Upper lobe of right lung (tissue), 1 donor: Measurements from ENCODE around the gene UTP4. TPM values are rescaled to one million over a fixed set of nuclear protein-coding genes. Genes with fewer than 3 reads are reported as not detected.

Experiments used
- ATAC-seq: fragments of 200-7000 bp; cut with Tn5 transposase; one replicate; pipeline ENCODE4 v1.9.1; 2020; ENCODE audit warnings: mild to moderate bottlenecking, moderate library complexity
- DNase-seq: peaks from one replicate; pipeline ENCODE4 v3.0.0-alpha.2; 2020
- H3K27ac ChIP-seq: fragments of 200-600 bp; one replicate; pipeline ENCODE4 v1.8.0; 2022
- H3K27me3 ChIP-seq: fragments of 200-600 bp; one replicate; pipeline ENCODE4 v1.8.0; 2022; ENCODE audit warnings: mild to moderate bottlenecking
- H3K36me3 ChIP-seq: fragments of 200-600 bp; one replicate; pipeline ENCODE4 v1.8.0; 2022
- H3K4me1 ChIP-seq: fragments of 200-600 bp; one replicate; pipeline ENCODE4 v1.8.0; 2022
- H3K4me3 ChIP-seq: fragments of 200-600 bp; one replicate; pipeline ENCODE4 v1.8.0; 2022; ENCODE audit warnings: mild to moderate bottlenecking
- H3K9me3 ChIP-seq: fragments of 200-600 bp; one replicate; pipeline ENCODE4 v1.8.0; 2022
- intact Hi-C: fragments of 100-400 bp; cut with DNase I; formaldehyde crosslinking; loops from one replicate; pipeline ENCODE4 v1.11.0; 2022
- total RNA-seq: library from RNA; stranded (reverse); fragmentation: NEBNext Ultra II Directional; extraction: Animal tissue kit (Norgen Biotek cat#: 25700); gene quantifications from one replicate; pipeline ENCODE4 v1.2.1, GENCODE V29; 2021
- TF ChIP-seq, protein P1 (sequence below): fragments of 200-600 bp; IDR thresholded peaks from one replicate; pipeline ENCODE4 v1.8.0; 2022; ENCODE audit warnings: antibody characterized with exemption
- donor health status: DM: no; HTN: yes; CAD: no; lungs with severe emphysema.

The UTP4 gene
- total RNA-seq, 1 donor from 2014 or later, result 36.5 TPM

DNA sequence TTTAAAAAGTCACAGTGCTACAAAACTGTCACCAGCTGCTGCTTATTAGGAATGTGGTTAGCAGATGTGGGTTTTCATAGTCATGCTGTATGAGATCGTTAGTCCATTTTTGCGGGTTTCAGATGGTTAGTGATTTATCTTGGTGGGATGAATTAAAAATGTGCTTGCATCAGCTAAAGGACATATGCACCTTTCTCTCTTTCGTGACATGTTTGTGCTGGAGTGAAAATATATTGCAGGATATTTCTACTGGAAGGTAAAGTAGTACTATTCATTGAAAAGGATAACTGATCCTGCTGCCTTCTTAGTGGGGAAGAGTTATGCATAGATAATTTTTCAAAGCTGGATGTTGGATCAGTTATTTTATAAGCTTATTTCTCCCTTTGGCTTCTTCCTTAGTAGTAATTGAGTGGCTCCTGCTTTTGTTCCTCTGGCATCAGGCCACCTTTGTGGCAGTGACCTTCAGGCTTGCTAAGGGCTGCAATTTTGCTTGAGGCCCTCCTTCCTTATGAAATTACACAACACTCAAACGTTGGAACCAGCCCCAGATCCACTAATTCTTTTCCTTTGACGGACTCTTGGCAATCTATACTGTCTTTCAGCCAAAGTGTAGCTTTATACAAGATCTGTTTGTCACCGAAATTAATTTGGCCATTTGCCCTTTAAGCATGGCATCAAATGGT lies 47.0 kb downstream of the UTP4 start:
- H3K27me3 ChIP-seq, result no peaks in the 10 kb centered on the region
- TF ChIP-seq, protein P1, sequence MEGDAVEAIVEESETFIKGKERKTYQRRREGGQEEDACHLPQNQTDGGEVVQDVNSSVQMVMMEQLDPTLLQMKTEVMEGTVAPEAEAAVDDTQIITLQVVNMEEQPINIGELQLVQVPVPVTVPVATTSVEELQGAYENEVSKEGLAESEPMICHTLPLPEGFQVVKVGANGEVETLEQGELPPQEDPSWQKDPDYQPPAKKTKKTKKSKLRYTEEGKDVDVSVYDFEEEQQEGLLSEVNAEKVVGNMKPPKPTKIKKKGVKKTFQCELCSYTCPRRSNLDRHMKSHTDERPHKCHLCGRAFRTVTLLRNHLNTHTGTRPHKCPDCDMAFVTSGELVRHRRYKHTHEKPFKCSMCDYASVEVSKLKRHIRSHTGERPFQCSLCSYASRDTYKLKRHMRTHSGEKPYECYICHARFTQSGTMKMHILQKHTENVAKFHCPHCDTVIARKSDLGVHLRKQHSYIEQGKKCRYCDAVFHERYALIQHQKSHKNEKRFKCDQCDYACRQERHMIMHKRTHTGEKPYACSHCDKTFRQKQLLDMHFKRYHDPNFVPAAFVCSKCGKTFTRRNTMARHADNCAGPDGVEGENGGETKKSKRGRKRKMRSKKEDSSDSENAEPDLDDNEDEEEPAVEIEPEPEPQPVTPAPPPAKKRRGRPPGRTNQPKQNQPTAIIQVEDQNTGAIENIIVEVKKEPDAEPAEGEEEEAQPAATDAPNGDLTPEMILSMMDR, result no peak
- H3K9me3 ChIP-seq, result no peaks in the 10 kb centered on the region
- no peak overlapping the region for H3K4me3 ChIP-seq
- no peaks in the 10 kb centered on the region for H3K36me3 ChIP-seq
- H3K27ac ChIP-seq, result peak overlapping the region; percentile 45
- H3K4me1 ChIP-seq, result peaks cover 14% of the 10 kb centered on the region
- ATAC-seq (peak; percentile 86), DNase-seq (no peak)
- intact Hi-C loops, result no loop called here

DNA sequence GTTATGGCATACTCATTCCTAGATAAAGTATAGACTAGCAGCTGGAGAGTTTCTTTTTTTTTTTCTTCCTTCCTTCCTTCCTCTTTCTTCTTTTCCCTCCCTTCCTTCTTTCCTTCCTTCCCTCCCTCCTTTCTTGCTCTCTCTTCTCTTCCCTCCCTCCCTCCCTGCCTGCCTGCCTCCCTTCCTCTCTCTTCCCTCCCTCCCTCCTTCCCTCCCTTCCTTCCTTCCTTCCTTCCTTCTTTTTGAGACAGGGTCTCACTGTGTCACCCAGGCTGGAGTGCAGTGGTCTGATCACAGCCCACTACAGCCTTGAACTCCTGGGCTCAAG lies 47.5 kb downstream of the UTP4 start:
- H3K36me3 ChIP-seq, result no peaks in the 10 kb centered on the region
- H3K4me3 ChIP-seq, result no peak overlapping the region
- H3K9me3 ChIP-seq, result no peaks in the 10 kb centered on the region
- H3K4me1 ChIP-seq, result peaks cover 12% of the 10 kb centered on the region
- ATAC-seq (no peak), DNase-seq (no peak)
- no peak overlapping the region for H3K27ac ChIP-seq
- no peaks in the 10 kb centered on the region for H3K27me3 ChIP-seq
- TF ChIP-seq, protein P1, result no peak
- intact Hi-C loops, result no loop called here

DNA sequence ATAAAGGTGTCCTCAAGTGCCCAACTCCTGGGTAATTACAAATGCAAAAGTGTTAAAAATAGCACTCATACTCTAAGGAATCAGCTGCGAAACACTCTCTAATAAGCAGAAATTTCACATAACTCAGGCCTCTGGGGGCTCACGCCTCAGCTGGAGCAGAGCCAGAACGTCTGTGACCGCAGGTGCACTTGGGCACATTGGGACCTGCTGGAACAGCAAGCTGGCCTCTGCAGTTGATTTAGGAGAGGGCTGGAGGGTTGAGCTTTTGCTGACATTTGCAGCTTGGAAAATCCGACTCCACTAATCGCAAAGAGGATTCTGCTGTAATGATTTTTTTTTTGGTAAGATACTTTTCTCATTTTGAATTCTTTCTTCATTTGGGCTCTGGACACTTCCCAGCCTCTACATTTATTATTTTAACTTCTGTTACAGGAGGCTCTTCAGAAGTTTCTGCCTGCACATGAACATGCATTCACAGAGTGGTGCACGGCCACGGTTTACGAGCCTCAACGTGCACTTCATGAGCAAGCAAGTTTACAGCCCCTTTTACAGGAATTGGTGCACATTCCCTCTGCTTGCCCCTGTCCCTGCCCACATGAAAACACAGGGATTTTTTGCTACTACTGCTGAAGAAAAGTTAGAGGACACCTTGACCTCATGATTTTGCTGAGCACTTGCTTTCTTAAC lies 50.4 kb downstream of the UTP4 start:
- no peaks in the 10 kb centered on the region for H3K27me3 ChIP-seq
- H3K9me3 ChIP-seq, result no peaks in the 10 kb centered on the region
- intact Hi-C loops, result no loop called here
- peaks cover 18% of the 10 kb centered on the region for H3K4me1 ChIP-seq
- no peak for ATAC-seq
- DNase-seq, result no peak
- H3K27ac ChIP-seq, result no peak overlapping the region
- H3K36me3 ChIP-seq, result no peaks in the 10 kb centered on the region
- TF ChIP-seq, protein P1, result no peak
- no peak overlapping the region for H3K4me3 ChIP-seq

DNA sequence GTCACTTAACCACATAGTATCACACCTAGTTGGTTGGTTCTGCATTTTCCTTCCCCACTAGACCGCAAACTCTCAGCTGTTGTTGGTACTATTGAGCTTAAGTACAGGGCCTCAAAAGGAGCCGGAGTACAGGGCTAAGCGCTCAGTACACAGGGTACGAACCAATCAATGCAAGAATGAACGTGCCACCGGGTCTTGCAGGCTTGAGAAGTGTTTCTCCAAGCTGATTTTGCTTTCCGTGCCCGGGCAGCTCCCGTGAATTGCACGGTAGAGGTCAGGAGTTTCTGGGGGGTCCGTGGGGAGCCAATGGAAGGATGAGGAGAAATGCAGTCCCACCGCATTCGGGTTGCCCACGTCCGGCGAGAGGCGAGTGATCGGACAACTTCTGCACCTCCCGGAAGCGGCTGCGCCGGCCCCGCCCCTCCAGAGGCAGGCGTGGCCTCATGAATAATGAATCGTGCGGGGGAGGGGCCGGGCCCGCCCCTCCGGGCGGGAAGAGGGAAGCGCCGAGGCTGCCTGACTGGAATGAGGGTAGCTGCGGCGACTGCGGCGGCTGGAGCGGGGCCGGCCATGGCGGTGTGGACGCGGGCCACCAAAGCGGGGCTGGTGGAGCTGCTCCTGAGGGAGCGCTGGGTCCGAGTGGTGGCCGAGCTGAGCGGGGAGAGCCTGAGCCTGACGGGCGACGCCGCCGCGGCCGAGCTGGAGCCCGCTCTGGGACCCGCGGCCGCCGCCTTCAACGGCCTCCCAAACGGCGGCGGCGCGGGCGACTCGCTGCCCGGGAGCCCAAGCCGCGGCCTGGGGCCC lies 54.4 kb downstream of the UTP4 start, which contains the start of gene SNTB2:
SNTB2 (plus strand) TSS at position 523 of the 804 bp plus-strand sequence; CDS start at position 526, 3 bp downstream.
- intact Hi-C loops, result no loop called here
- ATAC-seq (peak; percentile 98), DNase-seq (peak; percentile 97)
- Histone ChIP-seq H3K9me3 (no peaks in the 10 kb centered on the region), H3K36me3 (no peaks in the 10 kb centered on the region), H3K27me3 (no peaks in the 10 kb centered on the region), H3K4me3 (peak within 1 kb of the TSS; percentile 78), H3K27ac (peak within 1 kb of the TSS; percentile 89), H3K4me1 (peaks cover 27% of the 10 kb centered on the region)
- TF ChIP-seq, protein P1, result no peak

DNA sequence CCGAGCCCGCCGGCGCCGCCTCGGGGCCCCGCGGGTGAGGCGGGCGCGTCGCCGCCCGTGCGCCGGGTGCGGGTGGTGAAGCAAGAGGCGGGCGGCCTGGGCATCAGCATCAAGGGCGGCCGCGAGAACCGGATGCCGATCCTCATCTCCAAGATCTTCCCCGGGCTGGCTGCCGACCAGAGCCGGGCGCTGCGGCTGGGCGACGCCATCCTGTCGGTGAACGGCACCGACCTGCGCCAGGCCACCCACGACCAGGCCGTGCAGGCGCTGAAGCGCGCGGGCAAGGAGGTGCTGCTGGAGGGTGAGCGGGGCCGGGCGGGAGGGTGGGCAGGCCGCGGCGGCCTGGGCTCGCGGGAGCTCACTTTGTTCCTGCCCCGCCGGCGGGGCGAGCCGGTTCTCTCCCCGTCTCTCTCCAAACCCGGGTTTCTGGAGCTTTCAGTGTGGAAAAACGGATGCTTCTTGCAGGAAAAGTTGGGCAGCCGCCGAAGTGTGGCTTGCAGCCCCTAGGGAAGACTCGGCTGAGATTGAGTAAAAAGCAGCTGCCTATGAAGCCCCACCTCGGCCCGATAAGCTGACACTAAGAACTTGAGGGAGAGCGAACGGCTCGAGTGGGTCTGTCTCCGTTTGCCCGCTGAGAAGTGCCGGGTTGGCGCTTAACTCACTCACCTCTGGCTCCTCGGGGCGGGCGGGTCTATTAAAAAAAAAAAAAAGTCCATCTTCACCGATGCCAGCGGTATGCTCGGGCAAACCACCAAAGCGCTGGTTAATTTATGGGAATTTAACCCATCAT lies 55.2 kb downstream of the UTP4 start:
- H3K4me1 ChIP-seq, result peaks cover 27% of the 10 kb centered on the region
- DNase-seq (peak; percentile 85), ATAC-seq (peak; percentile 51)
- no peaks in the 10 kb centered on the region for H3K9me3 ChIP-seq
- TF ChIP-seq, protein P1, result no peak
- peak overlapping the region; percentile 89 for H3K27ac ChIP-seq
- H3K4me3 ChIP-seq, result peak overlapping the region; percentile 78
- no peaks in the 10 kb centered on the region for H3K36me3 ChIP-seq
- intact Hi-C loops, result no loop called here
- no peaks in the 10 kb centered on the region for H3K27me3 ChIP-seq
